ENCODE results near the gene AFF2.

- TF ChIP-seq POLR2A (IDR thresholded peaks at IDR 0.05; ENCODE audit: low read length) (no peak), GATA1 (IDR thresholded peaks at IDR 0.05; ENCODE audit: low read depth, low read length) (no peak)
Observed at GRCh38 chrX:148695255-148695654, 194.8 kb downstream of the AFF2 start.

Measured in erythroblast (primary cell).